ENCODE measurements around the gene ABCG8. TPM values are rescaled to one million over a fixed set of nuclear protein-coding genes. Genes with fewer than 3 reads are reported as not detected.
"Not testable (repeated sequence)": the region's sequence is repeated elsewhere in the genome, so short reads cannot be mapped to it uniquely, and the experiment has no call there.

The ABCG8 gene
- total RNA-seq, 1 experiment from 2014 or later = not detected

- no peaks in the 10 kb centered on the region; the same call in 1 of the 2 replicates for H3K4me1 ChIP-seq (replicated peaks)
- H3K9me3 ChIP-seq (replicated peaks) = no peaks in the 10 kb centered on the region
- H3K36me3 ChIP-seq = peaks cover 86% of the 10 kb centered on the region
- H3K27me3 ChIP-seq (replicated peaks) = no peaks in the 10 kb centered on the region
- H3K27ac ChIP-seq = no peak overlapping the region
- no peak for DNase-seq (ENCODE audit: low read depth in 1 of 2, low spot score in 2 of 2)
- no peak overlapping the region for H3K4me3 ChIP-seq
Measured at GRCh38 chr2:43894743-43895142, 56.0 kb downstream of the ABCG8 start.

GRCh38 chr2:43896906-43897305 is 58.1 kb downstream of the ABCG8 start:
- H3K9me3 ChIP-seq (replicated peaks) = no peaks in the 10 kb centered on the region
- H3K4me1 ChIP-seq (replicated peaks) = no peaks in the 10 kb centered on the region; the same call in 1 of the 2 replicates
- H3K27ac ChIP-seq = no peak overlapping the region
- no peak overlapping the region for H3K4me3 ChIP-seq
- H3K36me3 ChIP-seq = peaks cover 75% of the 10 kb centered on the region
- H3K27me3 ChIP-seq (replicated peaks) = no peaks in the 10 kb centered on the region
- no peak for DNase-seq (ENCODE audit: low read depth in 1 of 2, low spot score in 2 of 2)

GRCh38 chr2:43897492-43897891 is 58.7 kb downstream of the ABCG8 start:
- Histone ChIP-seq H3K4me1 (replicated peaks) (no peaks in the 10 kb centered on the region; the same call in 1 of the 2 replicates), H3K27me3 (replicated peaks) (no peaks in the 10 kb centered on the region), H3K36me3 (peaks cover 74% of the 10 kb centered on the region), H3K4me3 (no peak overlapping the region), H3K9me3 (replicated peaks) (no peaks in the 10 kb centered on the region), H3K27ac (no peak overlapping the region)
- DNase-seq (ENCODE audit: low read depth in 1 of 2, low spot score in 2 of 2) = no peak

GRCh38 chr2:43898134-43898837 is 59.5 kb downstream of the ABCG8 start:
- no peak overlapping the region for H3K27ac ChIP-seq
- peaks cover 70% of the 10 kb centered on the region for H3K36me3 ChIP-seq
- no peaks in the 10 kb centered on the region for H3K9me3 ChIP-seq (replicated peaks)
- no peaks in the 10 kb centered on the region for H3K27me3 ChIP-seq (replicated peaks)
- H3K4me1 ChIP-seq (replicated peaks) = no peaks in the 10 kb centered on the region; the same call in 1 of the 2 replicates
- DNase-seq (ENCODE audit: low read depth in 1 of 2, low spot score in 2 of 2) = no peak
- no peak overlapping the region for H3K4me3 ChIP-seq

- Histone ChIP-seq H3K27me3 (replicated peaks) (no peaks in the 10 kb centered on the region), H3K9me3 (replicated peaks) (no peaks in the 10 kb centered on the region), H3K4me3 (no peak overlapping the region), H3K36me3 (peaks cover 64% of the 10 kb centered on the region), H3K4me1 (replicated peaks) (no peaks in the 10 kb centered on the region; the same call in 1 of the 2 replicates), H3K27ac (no peak overlapping the region)
- no peak for DNase-seq (ENCODE audit: low read depth in 1 of 2, low spot score in 2 of 2)
Measured at GRCh38 chr2:43898838-43899346, 60.1 kb downstream of the ABCG8 start.

- peaks cover 67% of the 10 kb centered on the region for H3K36me3 ChIP-seq
- H3K4me3 ChIP-seq = no peak overlapping the region
- DNase-seq (ENCODE audit: low read depth in 1 of 2, low spot score in 2 of 2) = no peak
- H3K27ac ChIP-seq = no peak overlapping the region
- H3K27me3 ChIP-seq (replicated peaks) = no peaks in the 10 kb centered on the region
- H3K9me3 ChIP-seq (replicated peaks) = no peaks in the 10 kb centered on the region
- H3K4me1 ChIP-seq (replicated peaks) = no peaks in the 10 kb centered on the region; the same call in 1 of the 2 replicates
Measured at GRCh38 chr2:43899589-43899988, 60.8 kb downstream of the ABCG8 start.

GRCh38 chr2:43905371-43905803 is 66.6 kb downstream of the ABCG8 start:
- DNase-seq (ENCODE audit: low read depth in 1 of 2, low spot score in 2 of 2) = no peak
- Histone ChIP-seq H3K4me1 (replicated peaks) (peaks cover 12% of the 10 kb centered on the region), H3K4me3 (no peak overlapping the region), H3K27ac (peak overlapping the region; percentile 50), H3K27me3 (replicated peaks) (no peaks in the 10 kb centered on the region), H3K36me3 (peaks cover 53% of the 10 kb centered on the region), H3K9me3 (replicated peaks) (no peaks in the 10 kb centered on the region)

GRCh38 chr2:43905871-43906270 is 67.1 kb downstream of the ABCG8 start:
- peaks cover 12% of the 10 kb centered on the region for H3K4me1 ChIP-seq (replicated peaks)
- H3K27ac ChIP-seq = peak overlapping the region; percentile 50
- no peaks in the 10 kb centered on the region for H3K27me3 ChIP-seq (replicated peaks)
- no peaks in the 10 kb centered on the region for H3K9me3 ChIP-seq (replicated peaks)
- no peak for DNase-seq (ENCODE audit: low read depth in 1 of 2, low spot score in 2 of 2)
- H3K4me3 ChIP-seq = no peak overlapping the region
- peaks cover 55% of the 10 kb centered on the region for H3K36me3 ChIP-seq

- no peaks in the 10 kb centered on the region for H3K9me3 ChIP-seq (replicated peaks)
- peaks cover 12% of the 10 kb centered on the region for H3K4me1 ChIP-seq (replicated peaks)
- no peak for DNase-seq (ENCODE audit: low read depth in 1 of 2, low spot score in 2 of 2)
- H3K36me3 ChIP-seq = peaks cover 49% of the 10 kb centered on the region
- H3K27ac ChIP-seq = peak overlapping the region; percentile 50
- no peak overlapping the region for H3K4me3 ChIP-seq
- H3K27me3 ChIP-seq (replicated peaks) = no peaks in the 10 kb centered on the region
Measured at GRCh38 chr2:43906448-43907109, 67.8 kb downstream of the ABCG8 start.

- H3K27ac ChIP-seq; H3K4me1 ChIP-seq (replicated peaks); DNase-seq (ENCODE audit: low read depth in 1 of 2, low spot score in 2 of 2); H3K27me3 ChIP-seq (replicated peaks); H3K9me3 ChIP-seq (replicated peaks); H3K4me3 ChIP-seq: not testable (repeated sequence)
- peaks cover 50% of the 10 kb centered on the region for H3K36me3 ChIP-seq
Measured at GRCh38 chr2:43911136-43911790, 72.5 kb downstream of the ABCG8 start.

- DNase-seq (ENCODE audit: low read depth in 1 of 2, low spot score in 2 of 2) = no peak
- no peak overlapping the region for H3K4me3 ChIP-seq
- no peaks in the 10 kb centered on the region for H3K4me1 ChIP-seq (replicated peaks)
Measured at GRCh38 chr2:43924463-43924862, 85.7 kb downstream of the ABCG8 start.

GRCh38 chr2:43925431-43925830 is 86.7 kb downstream of the ABCG8 start:
- H3K4me1 ChIP-seq (replicated peaks) = no peaks in the 10 kb centered on the region
- no peak for DNase-seq (ENCODE audit: low read depth in 1 of 2, low spot score in 2 of 2)
- no peaks in the 10 kb centered on the region for H3K9me3 ChIP-seq (replicated peaks)
- no peak overlapping the region for H3K27ac ChIP-seq
- H3K36me3 ChIP-seq = peaks cover 57% of the 10 kb centered on the region
- H3K4me3 ChIP-seq = no peak overlapping the region
- H3K27me3 ChIP-seq (replicated peaks) = no peaks in the 10 kb centered on the region

More at GRCh38 chr2:43924463-43924862, 85.7 kb downstream of the ABCG8 start:
- H3K9me3 ChIP-seq (replicated peaks) = no peaks in the 10 kb centered on the region
- H3K36me3 ChIP-seq = peaks cover 52% of the 10 kb centered on the region
- H3K27me3 ChIP-seq (replicated peaks) = no peaks in the 10 kb centered on the region
- H3K27ac ChIP-seq = no peak overlapping the region

GRCh38 chr2:43927442-43927841 is 88.7 kb downstream of the ABCG8 start:
- H3K4me3 ChIP-seq = no peak overlapping the region
- DNase-seq (ENCODE audit: low read depth in 1 of 2, low spot score in 2 of 2) = no peak
- no peaks in the 10 kb centered on the region for H3K4me1 ChIP-seq (replicated peaks)
- H3K9me3 ChIP-seq (replicated peaks) = no peaks in the 10 kb centered on the region
- no peaks in the 10 kb centered on the region for H3K27me3 ChIP-seq (replicated peaks)
- H3K36me3 ChIP-seq = peaks cover 58% of the 10 kb centered on the region
- no peak overlapping the region for H3K27ac ChIP-seq

GRCh38 chr2:43931293-43931692 is 92.5 kb downstream of the ABCG8 start:
- peaks cover 56% of the 10 kb centered on the region for H3K36me3 ChIP-seq

More at GRCh38 chr2:43931293-43931692, 92.5 kb downstream of the ABCG8 start:
- H3K4me1 ChIP-seq (replicated peaks) = no peaks in the 10 kb centered on the region
- H3K9me3 ChIP-seq (replicated peaks) = no peaks in the 10 kb centered on the region
- no peaks in the 10 kb centered on the region for H3K27me3 ChIP-seq (replicated peaks)
- no peak for DNase-seq (ENCODE audit: low read depth in 1 of 2, low spot score in 2 of 2)
- H3K4me3 ChIP-seq = no peak overlapping the region
- H3K27ac ChIP-seq = no peak overlapping the region

All from SJSA1 (cell line).